ENCODE results near the gene ZNF700.
"Not testable (repeated sequence)": the region's sequence is repeated elsewhere in the genome, so short reads cannot be mapped to it uniquely, and the experiment has no call there.

GRCh38 chr19:11949614-11950080 lies 24.7 kb downstream of the ZNF700 start:
- not testable (repeated sequence) for TF ChIP-seq CTCF, POLR2A (IDR thresholded peaks at IDR 0.05)
